Measurements from ENCODE around the gene KCNK18. TPM values are rescaled to one million over a fixed set of nuclear protein-coding genes. Genes with fewer than 3 reads are reported as not detected.

KCNK18 gene
- total RNA-seq, 1 donor from 2014 or later = not detected

GRCh38 chr10:117248750-117249465 is 51.6 kb downstream of the KCNK18 start:
- no peak for DNase-seq (ENCODE audit: low read depth)
- FAIRE-seq = no peak
- Histone ChIP-seq H3K36me3 (ENCODE audit: control insufficient read depth, insufficient read depth, low read length) (no peaks in the 10 kb centered on the region), H3K4me3 (ENCODE audit: low read depth, low read length) (no peak overlapping the region), H3K27me3 (ENCODE audit: control insufficient read depth, insufficient read depth, low read length) (peaks cover 2% of the 10 kb centered on the region)
- TF ChIP-seq, protein P1, sequence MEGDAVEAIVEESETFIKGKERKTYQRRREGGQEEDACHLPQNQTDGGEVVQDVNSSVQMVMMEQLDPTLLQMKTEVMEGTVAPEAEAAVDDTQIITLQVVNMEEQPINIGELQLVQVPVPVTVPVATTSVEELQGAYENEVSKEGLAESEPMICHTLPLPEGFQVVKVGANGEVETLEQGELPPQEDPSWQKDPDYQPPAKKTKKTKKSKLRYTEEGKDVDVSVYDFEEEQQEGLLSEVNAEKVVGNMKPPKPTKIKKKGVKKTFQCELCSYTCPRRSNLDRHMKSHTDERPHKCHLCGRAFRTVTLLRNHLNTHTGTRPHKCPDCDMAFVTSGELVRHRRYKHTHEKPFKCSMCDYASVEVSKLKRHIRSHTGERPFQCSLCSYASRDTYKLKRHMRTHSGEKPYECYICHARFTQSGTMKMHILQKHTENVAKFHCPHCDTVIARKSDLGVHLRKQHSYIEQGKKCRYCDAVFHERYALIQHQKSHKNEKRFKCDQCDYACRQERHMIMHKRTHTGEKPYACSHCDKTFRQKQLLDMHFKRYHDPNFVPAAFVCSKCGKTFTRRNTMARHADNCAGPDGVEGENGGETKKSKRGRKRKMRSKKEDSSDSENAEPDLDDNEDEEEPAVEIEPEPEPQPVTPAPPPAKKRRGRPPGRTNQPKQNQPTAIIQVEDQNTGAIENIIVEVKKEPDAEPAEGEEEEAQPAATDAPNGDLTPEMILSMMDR (IDR thresholded peaks at IDR 0.05; ENCODE audit: insufficient read depth, low read length, severe bottlenecking) = no peak

DNA sequence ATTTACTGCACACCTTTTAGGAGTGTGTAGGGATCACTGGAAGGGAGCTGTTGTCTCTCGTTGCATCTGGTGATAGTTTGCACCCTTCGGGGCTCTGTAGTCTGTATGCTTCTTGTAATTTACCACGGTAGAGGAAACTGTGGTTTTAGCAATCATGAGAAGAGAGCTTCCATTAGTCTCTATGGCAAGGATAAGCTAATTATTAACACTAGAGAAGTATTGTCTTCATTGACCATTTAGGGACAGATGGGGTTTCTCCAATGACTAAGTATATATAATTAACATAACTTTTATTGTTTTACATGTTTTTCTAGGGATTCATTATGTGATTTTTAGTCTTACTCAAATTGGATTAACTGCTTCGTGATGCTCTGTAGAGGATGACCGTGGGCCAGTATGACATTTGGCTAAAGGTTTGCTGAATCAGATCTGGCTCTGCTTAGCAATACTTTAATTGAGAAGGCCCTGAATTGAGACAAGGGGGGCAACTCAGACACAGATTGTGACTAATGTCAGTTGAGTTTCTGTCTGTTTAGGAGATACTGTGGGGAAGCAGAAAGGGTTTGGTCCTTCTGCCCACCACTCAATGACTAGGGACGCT is 52.3 kb downstream of the KCNK18 start:
- TF ChIP-seq, protein P1 (IDR thresholded peaks at IDR 0.05; ENCODE audit: insufficient read depth, low read length, severe bottlenecking) = no peak
- Histone ChIP-seq H3K27me3 (ENCODE audit: control insufficient read depth, insufficient read depth, low read length) (peaks cover 2% of the 10 kb centered on the region), H3K36me3 (ENCODE audit: control insufficient read depth, insufficient read depth, low read length) (no peaks in the 10 kb centered on the region), H3K4me3 (ENCODE audit: low read depth, low read length) (no peak overlapping the region)
- no peak for DNase-seq (ENCODE audit: low read depth)
- FAIRE-seq = no peak

GRCh38 chr10:117250411-117250810 is 53.1 kb downstream of the KCNK18 start:
- H3K4me3 ChIP-seq (ENCODE audit: low read depth, low read length) = no peak overlapping the region
- TF ChIP-seq, protein P1 (IDR thresholded peaks at IDR 0.05; ENCODE audit: insufficient read depth, low read length, severe bottlenecking) = no peak
- FAIRE-seq = no peak
- no peaks in the 10 kb centered on the region for H3K36me3 ChIP-seq (ENCODE audit: control insufficient read depth, insufficient read depth, low read length)
- peaks cover under 1% of the 10 kb centered on the region for H3K27me3 ChIP-seq (ENCODE audit: control insufficient read depth, insufficient read depth, low read length)
- DNase-seq (ENCODE audit: low read depth) = no peak

DNA sequence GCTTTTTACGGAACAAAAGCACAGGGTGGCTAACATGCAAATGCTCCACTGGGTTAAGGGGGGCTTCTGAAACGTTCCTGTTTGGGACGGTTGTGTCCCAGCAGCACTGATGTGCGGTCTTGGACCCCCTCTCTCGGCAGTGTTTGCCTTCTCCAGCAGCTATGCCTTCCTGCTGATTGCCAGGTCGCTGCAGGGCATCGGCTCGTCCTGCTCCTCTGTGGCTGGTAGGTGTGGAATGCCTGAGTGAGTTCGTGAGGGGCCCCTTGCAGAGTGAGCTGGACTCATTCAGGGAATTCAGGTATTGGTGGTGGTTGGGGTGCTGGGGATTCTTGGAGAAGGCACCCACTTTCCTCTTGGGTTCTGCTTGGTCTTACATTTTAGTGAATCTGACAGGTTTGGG is 56.6 kb downstream of the KCNK18 start:
- TF ChIP-seq, protein P1 (IDR thresholded peaks at IDR 0.05; ENCODE audit: insufficient read depth, low read length, severe bottlenecking) = no peak
- Histone ChIP-seq H3K4me3 (ENCODE audit: low read depth, low read length) (no peak overlapping the region), H3K27me3 (ENCODE audit: control insufficient read depth, insufficient read depth, low read length) (no peaks in the 10 kb centered on the region), H3K36me3 (ENCODE audit: control insufficient read depth, insufficient read depth, low read length) (no peaks in the 10 kb centered on the region)
- DNase-seq (ENCODE audit: low read depth) = no peak
- no peak for FAIRE-seq

GRCh38 chr10:117254338-117254737 is 57.0 kb downstream of the KCNK18 start:
- H3K27me3 ChIP-seq (ENCODE audit: control insufficient read depth, insufficient read depth, low read length) = no peaks in the 10 kb centered on the region
- DNase-seq (ENCODE audit: low read depth) (no peak), FAIRE-seq (no peak)
- TF ChIP-seq, protein P1 (IDR thresholded peaks at IDR 0.05; ENCODE audit: insufficient read depth, low read length, severe bottlenecking) = no peak
- H3K4me3 ChIP-seq (ENCODE audit: low read depth, low read length) = no peak overlapping the region
- no peaks in the 10 kb centered on the region for H3K36me3 ChIP-seq (ENCODE audit: control insufficient read depth, insufficient read depth, low read length)
